MM.1S (cell line): ENCODE results near the gene PWWP2B.

Source experiments
- EZH2 ChIP-seq: fragments of 300-600 bp; sonication (generic); optimal IDR thresholded peaks from 2 replicates; pipeline ENCODE3; 2017; ENCODE audit warnings: low read depth, mild to moderate bottlenecking, antibody characterized with exemption, low read length, mixed read lengths
- TF ChIP-seq, protein P1 (sequence below): fragments of 300-600 bp; sonication (generic); IDR thresholded peaks from 2 replicates; pipeline ENCODE4 v1.5.1; 2016; ENCODE audit warnings: antibody characterized with exemption, low read length, mixed read lengths

DNA sequence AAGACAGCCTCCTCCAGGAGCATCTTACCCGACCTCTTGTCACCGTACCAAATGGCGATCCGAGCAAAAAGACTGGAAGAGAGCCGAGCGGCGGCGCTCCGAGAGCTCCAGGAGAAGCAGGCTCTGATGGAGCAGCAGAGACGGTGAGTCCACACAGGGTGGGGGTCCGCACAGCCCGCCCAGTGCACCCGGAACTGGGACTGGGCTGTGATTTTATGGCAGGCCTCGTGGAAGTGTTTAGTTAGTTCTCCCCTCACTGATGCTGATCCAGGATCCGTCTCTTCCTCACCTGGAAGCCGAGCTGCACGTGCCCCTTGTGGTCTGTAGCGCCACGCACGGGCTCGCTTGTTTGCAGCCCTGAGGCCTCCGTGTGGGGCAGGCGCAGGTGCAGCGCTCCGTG is 45.4 kb upstream of the PWWP2B start:
- no peak for TF ChIP-seq EZH2
- TF ChIP-seq, protein P1, sequence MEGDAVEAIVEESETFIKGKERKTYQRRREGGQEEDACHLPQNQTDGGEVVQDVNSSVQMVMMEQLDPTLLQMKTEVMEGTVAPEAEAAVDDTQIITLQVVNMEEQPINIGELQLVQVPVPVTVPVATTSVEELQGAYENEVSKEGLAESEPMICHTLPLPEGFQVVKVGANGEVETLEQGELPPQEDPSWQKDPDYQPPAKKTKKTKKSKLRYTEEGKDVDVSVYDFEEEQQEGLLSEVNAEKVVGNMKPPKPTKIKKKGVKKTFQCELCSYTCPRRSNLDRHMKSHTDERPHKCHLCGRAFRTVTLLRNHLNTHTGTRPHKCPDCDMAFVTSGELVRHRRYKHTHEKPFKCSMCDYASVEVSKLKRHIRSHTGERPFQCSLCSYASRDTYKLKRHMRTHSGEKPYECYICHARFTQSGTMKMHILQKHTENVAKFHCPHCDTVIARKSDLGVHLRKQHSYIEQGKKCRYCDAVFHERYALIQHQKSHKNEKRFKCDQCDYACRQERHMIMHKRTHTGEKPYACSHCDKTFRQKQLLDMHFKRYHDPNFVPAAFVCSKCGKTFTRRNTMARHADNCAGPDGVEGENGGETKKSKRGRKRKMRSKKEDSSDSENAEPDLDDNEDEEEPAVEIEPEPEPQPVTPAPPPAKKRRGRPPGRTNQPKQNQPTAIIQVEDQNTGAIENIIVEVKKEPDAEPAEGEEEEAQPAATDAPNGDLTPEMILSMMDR, result no peak
